ENCODE data around the gene KRTAP3-3.

DNA sequence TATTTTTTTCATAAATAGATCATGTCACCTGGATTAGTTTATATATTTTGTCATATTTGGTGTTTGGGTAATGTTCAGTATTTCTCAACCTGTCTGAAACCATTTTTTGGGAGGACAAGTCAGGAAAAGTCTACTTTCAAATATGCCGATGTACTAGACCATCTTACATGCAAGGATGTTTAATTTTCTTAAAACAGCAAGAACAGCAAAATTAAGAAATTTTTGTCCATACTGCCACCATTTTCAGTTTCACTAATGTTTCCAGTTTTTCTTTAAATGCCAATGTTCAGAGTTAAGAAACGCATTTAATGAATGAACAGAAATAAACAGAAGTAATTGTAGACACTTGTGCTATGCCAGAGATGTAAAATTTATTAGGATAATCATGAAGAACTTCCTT lies 880 bp downstream of the KRTAP3-3 start:
- TF ChIP-seq ZNF274 (IDR thresholded peaks at IDR 0.05; ENCODE audit: low read depth, low read length) (no peak), YY1 (IDR thresholded peaks at IDR 0.05; ENCODE audit: insufficient read depth, insufficient read length) (no peak), SUZ12 (IDR thresholded peaks at IDR 0.05; ENCODE audit: extremely low read depth, insufficient read depth, insufficient read length) (no peak)
